ENCODE data around the gene DPF3. TPM values are rescaled to one million over a fixed set of nuclear protein-coding genes. Genes with fewer than 3 reads are reported as not detected.

DPF3 gene
- total RNA-seq, 1 donor from 2014 or later: 1.1 TPM

DNA sequence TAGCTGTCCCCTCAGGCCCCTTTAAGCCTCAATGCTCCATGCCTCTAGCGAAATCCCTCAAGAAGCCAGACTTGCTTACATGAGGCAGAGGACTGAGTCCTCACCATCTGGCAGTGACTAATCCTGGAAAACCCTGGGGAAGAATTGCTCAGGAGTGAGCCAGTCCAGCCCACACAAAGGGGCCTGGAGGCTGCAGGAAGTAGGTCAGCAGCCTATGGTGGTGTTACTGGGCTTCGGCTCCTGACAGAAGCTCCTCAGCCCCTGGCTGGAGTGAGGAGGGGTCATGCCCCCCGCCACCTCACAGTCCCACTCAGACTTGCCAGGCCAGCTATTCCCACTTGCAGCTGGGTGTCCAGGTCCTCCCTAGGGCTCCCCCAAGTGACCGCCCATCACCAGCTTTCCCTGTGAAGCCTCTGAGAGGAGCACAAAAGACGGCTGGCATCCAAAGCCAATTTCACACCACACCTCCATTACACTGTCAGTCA, 250.5 kb downstream of the DPF3 start:
- no peaks in the 10 kb centered on the region for H3K27me3 Mint-ChIP-seq (ENCODE audit: low read depth)
- no peak overlapping the region for H3K4me3 Mint-ChIP-seq (ENCODE audit: unreplicated experiment)
- no peak for DNase-seq (ENCODE audit: low spot score)
- no peaks in the 10 kb centered on the region for H3K36me3 Mint-ChIP-seq (ENCODE audit: low read depth)
- peak; percentile 44 for TF ChIP-seq CTCF (IDR thresholded peaks at IDR 0.05)
- H3K4me1 Mint-ChIP-seq (ENCODE audit: low read depth): peaks cover 20% of the 10 kb centered on the region
- peaks cover 5% of the 10 kb centered on the region for H3K9me3 Mint-ChIP-seq (ENCODE audit: low read depth)
- H3K27ac Mint-ChIP-seq (ENCODE audit: unreplicated experiment): peak overlapping the region; percentile 93

- H3K4me1 Mint-ChIP-seq (ENCODE audit: low read depth): peaks cover 26% of the 10 kb centered on the region
- DNase-seq (ENCODE audit: low spot score): no peak
- TF ChIP-seq CTCF (IDR thresholded peaks at IDR 0.05): no peak
- no peaks in the 10 kb centered on the region for H3K27me3 Mint-ChIP-seq (ENCODE audit: low read depth)
- H3K36me3 Mint-ChIP-seq (ENCODE audit: low read depth): no peaks in the 10 kb centered on the region
- no peak overlapping the region for H3K4me3 Mint-ChIP-seq (ENCODE audit: unreplicated experiment)
- no peak overlapping the region for H3K27ac Mint-ChIP-seq (ENCODE audit: unreplicated experiment)
- peaks cover 5% of the 10 kb centered on the region for H3K9me3 Mint-ChIP-seq (ENCODE audit: low read depth)
Observed at GRCh38 chr14:72640911-72641485, 252.9 kb downstream of the DPF3 start.

- H3K27ac Mint-ChIP-seq (ENCODE audit: unreplicated experiment): no peak overlapping the region
- no peak overlapping the region for H3K4me3 Mint-ChIP-seq (ENCODE audit: unreplicated experiment)
- H3K36me3 Mint-ChIP-seq (ENCODE audit: low read depth): no peaks in the 10 kb centered on the region
- DNase-seq (ENCODE audit: low spot score): no peak
- H3K9me3 Mint-ChIP-seq (ENCODE audit: low read depth): peaks cover 5% of the 10 kb centered on the region
- no peak for TF ChIP-seq CTCF (IDR thresholded peaks at IDR 0.05)
- H3K4me1 Mint-ChIP-seq (ENCODE audit: low read depth): peaks cover 11% of the 10 kb centered on the region
- H3K27me3 Mint-ChIP-seq (ENCODE audit: low read depth): no peaks in the 10 kb centered on the region
Observed at GRCh38 chr14:72638021-72638420, 255.9 kb downstream of the DPF3 start.

GRCh38 chr14:72636871-72637270, 257.0 kb downstream of the DPF3 start:
- no peak overlapping the region for H3K4me3 Mint-ChIP-seq (ENCODE audit: unreplicated experiment)
- H3K27ac Mint-ChIP-seq (ENCODE audit: unreplicated experiment): no peak overlapping the region
- peaks cover 5% of the 10 kb centered on the region for H3K4me1 Mint-ChIP-seq (ENCODE audit: low read depth)
- H3K27me3 Mint-ChIP-seq (ENCODE audit: low read depth): no peaks in the 10 kb centered on the region
- no peaks in the 10 kb centered on the region for H3K36me3 Mint-ChIP-seq (ENCODE audit: low read depth)
- peaks cover 5% of the 10 kb centered on the region for H3K9me3 Mint-ChIP-seq (ENCODE audit: low read depth)
- DNase-seq (ENCODE audit: low spot score): no peak
- TF ChIP-seq CTCF (IDR thresholded peaks at IDR 0.05): no peak

DNA sequence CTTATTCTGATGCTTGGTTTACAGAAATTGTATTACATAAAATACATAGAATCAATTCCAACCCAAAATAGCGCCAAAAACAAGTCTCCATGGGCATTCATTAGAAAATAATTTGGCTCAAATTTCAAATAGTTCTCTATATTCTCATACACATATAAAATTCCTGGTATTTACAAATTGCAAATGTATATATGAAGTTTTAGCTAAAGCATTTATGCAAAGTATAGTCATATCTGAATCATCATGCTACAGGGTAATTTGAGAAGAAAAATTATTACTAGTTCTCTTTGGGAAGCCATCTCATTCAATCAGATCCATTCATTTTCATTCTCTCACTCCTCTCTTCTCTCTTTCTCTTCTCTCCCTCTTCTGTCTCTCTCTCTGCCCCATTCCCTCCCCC, 257.8 kb downstream of the DPF3 start:
- TF ChIP-seq CTCF (IDR thresholded peaks at IDR 0.05): no peak
- H3K4me1 Mint-ChIP-seq (ENCODE audit: low read depth): peaks cover 5% of the 10 kb centered on the region
- no peak for DNase-seq (ENCODE audit: low spot score)
- H3K27me3 Mint-ChIP-seq (ENCODE audit: low read depth): no peaks in the 10 kb centered on the region
- peaks cover 5% of the 10 kb centered on the region for H3K9me3 Mint-ChIP-seq (ENCODE audit: low read depth)
- H3K36me3 Mint-ChIP-seq (ENCODE audit: low read depth): no peaks in the 10 kb centered on the region
- H3K4me3 Mint-ChIP-seq (ENCODE audit: unreplicated experiment): no peak overlapping the region
- H3K27ac Mint-ChIP-seq (ENCODE audit: unreplicated experiment): no peak overlapping the region
